Endothelial cell of umbilical vein (primary cell): ENCODE data around the gene DNAI2. TPM values are rescaled to one million over a fixed set of nuclear protein-coding genes. Genes with fewer than 3 reads are reported as not detected.

Experiments
- BruUV-seq: library from RNA; stranded (reverse); fragments of 400-500 nt; replicated peaks from 2 replicates; lab custom pipeline; 2021; lab: Mats Ljungman, UMichigan
- CTCF ChIA-PET: fragments of 300-600, 350-600 bp; sonication (Branson Sonifier 250); formaldehyde crosslinking; loops from one replicate; lab custom pipeline; 2021; ENCODE audit warnings: antibody characterized with exemption, inconsistent platforms; lab: Charles Lee
- POLR2A ChIA-PET: fragments of 300-600, 350-600 bp; sonication (Branson Sonifier 250); formaldehyde crosslinking; loops from one replicate; lab custom pipeline; 2021; ENCODE audit warnings: antibody characterized with exemption, inconsistent platforms; lab: Charles Lee
- DNase-seq: peaks from one replicate; pipeline ENCODE4 v3.0.0-alpha.2; 2011; ENCODE audit warnings: low read depth, low spot score
- FAIRE-seq: peaks from 2 replicates; lab custom pipeline; 2011; peaks lifted over from hg19 to GRCh38; lab: Jason Lieb, UNC
- H2AFZ ChIP-seq: 2 replicates; pipeline ENCODE4 v1.6.0; 2012; ENCODE audit warnings: low read depth, low read length, control low read depth, inconsistent platforms
- H3K27ac ChIP-seq: 2 replicates; pipeline ENCODE4 v1.5.1; 2011; ENCODE audit warnings: low read depth, mild to moderate bottlenecking, control low read depth, low read length, moderate library complexity; ENCODE audit not compliant: insufficient read depth
- H3K27me3 ChIP-seq, 2 experiments: 2 replicates each; pipeline versions ENCODE4 v1.6.0 to v1.6.1; 2011; ENCODE audit warnings: low read length in 2 of 2, mixed read lengths in 1 of 2; ENCODE audit not compliant: control insufficient read depth in 2 of 2, insufficient read depth in 2 of 2
- H3K36me3 ChIP-seq, 2 experiments: 2 replicates in 1 of 2; 3 replicates in 1 of 2; pipeline ENCODE4 v1.5.1; 2011; ENCODE audit warnings: low read length in 2 of 2, mild to moderate bottlenecking in 1 of 2, moderate library complexity in 1 of 2; ENCODE audit not compliant: control insufficient read depth in 2 of 2, insufficient read depth in 2 of 2; ENCODE audit errors: extremely low read depth in 1 of 2
- H3K4me1 ChIP-seq: 3 replicates; pipeline ENCODE4 v1.5.1; 2011; ENCODE audit warnings: mild to moderate bottlenecking, low read length; ENCODE audit not compliant: control insufficient read depth, insufficient read depth; ENCODE audit errors: extremely low read depth
- H3K4me2 ChIP-seq: 2 replicates; pipeline ENCODE4 v1.6.1; 2011; ENCODE audit warnings: low read length, control low read depth, mixed read lengths; ENCODE audit not compliant: insufficient read depth
- H3K4me3 ChIP-seq, 3 experiments: fragments of 200-600 bp in 1 of 3; sonication (generic), shearing (Covaris generic) in 1 of 3; replicated peaks in 1 of 3; 2 replicates each; pipeline ENCODE4 v1.5.1; 2011 to 2016; ENCODE audit warnings: control low read depth in 3 of 3, low read length in 3 of 3, mild to moderate bottlenecking in 2 of 3, inconsistent platforms in 1 of 3, low read depth in 1 of 3, moderate library complexity in 1 of 3; ENCODE audit not compliant: insufficient read depth in 1 of 3
- H3K79me2 ChIP-seq: 2 replicates; pipeline ENCODE4 v1.6.0; 2012; ENCODE audit warnings: low read length, inconsistent platforms; ENCODE audit not compliant: control insufficient read depth, insufficient read depth
- H3K9ac ChIP-seq: replicated peaks from 2 replicates; pipeline ENCODE3; 2011; ENCODE audit warnings: low read length, control low read depth; ENCODE audit not compliant: insufficient read depth; ENCODE audit errors: extremely low read depth
- H3K9me1 ChIP-seq: replicated peaks from 3 replicates; pipeline ENCODE4 v1.6.0; 2011; ENCODE audit warnings: mild to moderate bottlenecking, low read length; ENCODE audit not compliant: control insufficient read depth, insufficient read depth; ENCODE audit errors: extremely low read depth
- H3K9me3 ChIP-seq: replicated peaks from 2 replicates; pipeline ENCODE4 v1.5.1; 2012; ENCODE audit warnings: low read length, inconsistent platforms; ENCODE audit not compliant: control insufficient read depth, insufficient read depth
- H4K20me1 ChIP-seq: replicated peaks from 2 replicates; pipeline ENCODE3; 2011; ENCODE audit warnings: mild to moderate bottlenecking, low read length; ENCODE audit not compliant: control insufficient read depth, insufficient read depth; ENCODE audit errors: extremely low read depth
- GATA2 ChIP-seq: IDR thresholded peaks from 2 replicates; pipeline ENCODE4 v1.7.0; 2011; ENCODE audit warnings: low read depth, mild to moderate bottlenecking, moderate library complexity, mixed read lengths, low read length; ENCODE audit not compliant: insufficient read length, insufficient read depth
- MYC ChIP-seq: IDR thresholded peaks from one replicate; pipeline ENCODE4 v1.6.1; 2011; ENCODE audit warnings: mild to moderate bottlenecking, low read depth, low read length
- POLR2A ChIP-seq: IDR thresholded peaks from 2 replicates; pipeline ENCODE4 v1.6.1; 2012; ENCODE audit warnings: low read depth, mild to moderate bottlenecking, control low read depth, low read length
- POLR2AphosphoS5 ChIP-seq: IDR thresholded peaks from 2 replicates; pipeline ENCODE4 v1.6.1; 2012; ENCODE audit warnings: low read depth, mild to moderate bottlenecking, control low read depth, low read length, moderate library complexity; ENCODE audit not compliant: insufficient read depth
- dilution Hi-C: fragments of 300-500 bp; cut with MboI; formaldehyde crosslinking; loops from one replicate; pipeline ENCODE4 v1.15.0; 2019; ENCODE audit warnings: low sequenced_read_pairs; ENCODE audit not compliant: extremely low pct_ligation_motif_present
- intact Hi-C: fragments of 100-400 bp; cut with micrococcal nuclease; formaldehyde crosslinking; loops from one replicate; pipeline ENCODE4 v1.10.0; 2022
- polyA plus RNA-seq, 4 experiments: library from polyadenylated mRNA; depleted of rRNA in 3 of 4; stranded (reverse) in 3 of 4; unstranded in 1 of 4; fragments of >200 nt; gene quantifications; 2 replicates each; pipeline versions ENCODE4 v1.2.1 to v1.2.3, GENCODE V29; 2011 to 2012; ENCODE audit warnings: missing spikeins in 1 of 4
- total RNA-seq: library from RNA; stranded (reverse); gene quantifications from 2 replicates; pipeline ENCODE4 v1.2.3, GENCODE V29; 2021
- TF ChIP-seq, protein P1 (sequence below), 2 donors: IDR thresholded peaks; 1 replicate in 1 of 2; 2 replicates in 1 of 2; pipeline ENCODE4 v1.5.1; 2011; ENCODE audit warnings: low read length in 2 of 2, mild to moderate bottlenecking in 2 of 2, moderate library complexity in 2 of 2, control low read depth in 1 of 2, inconsistent platforms in 1 of 2, low read depth in 1 of 2; ENCODE audit not compliant: insufficient read depth in 1 of 2; ENCODE audit errors: extremely low read depth in 1 of 2
- TF ChIP-seq, protein P2 (sequence below): IDR thresholded peaks from 2 replicates; pipeline ENCODE4 v1.6.1; 2011; ENCODE audit not compliant: insufficient read depth, insufficient read length

The DNAI2 gene
- total and polyA plus RNA-seq, 2 donors (not counting 3 experiments of a cell fraction or from before 2014, with no cell fraction given), result not detected

DNA sequence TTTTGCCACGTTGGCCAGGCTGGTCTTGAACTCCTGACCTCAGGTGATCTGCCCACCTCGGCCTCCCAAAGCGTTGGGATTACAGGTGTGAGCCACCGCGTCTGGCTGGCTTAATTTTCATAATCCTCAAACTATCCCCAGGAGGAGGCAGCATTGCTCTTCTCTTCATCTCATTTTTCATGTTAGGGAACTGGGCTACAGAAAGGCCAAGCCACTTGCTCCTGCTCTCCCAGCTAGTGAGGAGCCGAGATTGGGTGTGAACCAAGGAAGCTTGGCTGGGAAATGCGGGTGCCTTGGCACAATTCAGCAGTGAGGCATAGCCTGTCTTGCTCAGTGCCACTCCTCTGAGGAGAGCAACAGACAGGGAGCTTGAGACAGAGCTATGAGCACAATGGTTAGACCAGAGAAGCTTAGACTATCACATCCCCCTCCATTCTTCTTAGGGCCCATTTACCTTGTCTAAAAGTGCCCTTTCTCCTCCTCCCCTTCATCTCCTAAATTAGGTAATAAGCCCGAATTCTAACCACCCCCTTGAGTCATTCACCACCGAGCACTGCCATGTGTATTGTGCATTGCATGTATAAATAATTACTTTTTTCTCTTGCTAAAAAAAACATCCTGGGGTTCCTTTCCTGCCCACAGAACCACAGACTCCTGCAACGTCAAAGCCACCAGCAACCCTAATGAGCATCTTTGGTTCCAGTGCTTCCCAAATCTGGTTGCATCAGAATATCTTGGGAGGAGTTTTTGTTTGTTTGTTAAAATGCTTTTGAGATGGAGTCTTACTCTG, 32.0 kb downstream of the DNAI2 start:
- DNase-seq (no peak), FAIRE-seq (no peak)
- dilution Hi-C loops, result no loop called here
- intact Hi-C loops, result no loop called here
- CTCF ChIA-PET, result interaction anchor here (0.9 to 2.2 kb wide), 8 partner anchors 47 to 151 kb away, joined by 4 to 20 read pairs (median 7); partner anchors contain the start of genes BTBD17 and GPR142
- no peaks in the 10 kb centered on the region for H4K20me1 ChIP-seq
- no peaks in the 10 kb centered on the region for H3K9me1 ChIP-seq
- POLR2A ChIA-PET, result no interaction called here
- H3K79me2 ChIP-seq, result no peaks in the 10 kb centered on the region
- no peak overlapping the region for H2AFZ ChIP-seq
- no peak overlapping the region for H3K27ac ChIP-seq
- TF ChIP-seq MYC, result no peak
- TF ChIP-seq, protein P1, sequence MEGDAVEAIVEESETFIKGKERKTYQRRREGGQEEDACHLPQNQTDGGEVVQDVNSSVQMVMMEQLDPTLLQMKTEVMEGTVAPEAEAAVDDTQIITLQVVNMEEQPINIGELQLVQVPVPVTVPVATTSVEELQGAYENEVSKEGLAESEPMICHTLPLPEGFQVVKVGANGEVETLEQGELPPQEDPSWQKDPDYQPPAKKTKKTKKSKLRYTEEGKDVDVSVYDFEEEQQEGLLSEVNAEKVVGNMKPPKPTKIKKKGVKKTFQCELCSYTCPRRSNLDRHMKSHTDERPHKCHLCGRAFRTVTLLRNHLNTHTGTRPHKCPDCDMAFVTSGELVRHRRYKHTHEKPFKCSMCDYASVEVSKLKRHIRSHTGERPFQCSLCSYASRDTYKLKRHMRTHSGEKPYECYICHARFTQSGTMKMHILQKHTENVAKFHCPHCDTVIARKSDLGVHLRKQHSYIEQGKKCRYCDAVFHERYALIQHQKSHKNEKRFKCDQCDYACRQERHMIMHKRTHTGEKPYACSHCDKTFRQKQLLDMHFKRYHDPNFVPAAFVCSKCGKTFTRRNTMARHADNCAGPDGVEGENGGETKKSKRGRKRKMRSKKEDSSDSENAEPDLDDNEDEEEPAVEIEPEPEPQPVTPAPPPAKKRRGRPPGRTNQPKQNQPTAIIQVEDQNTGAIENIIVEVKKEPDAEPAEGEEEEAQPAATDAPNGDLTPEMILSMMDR (IDR thresholded peaks at IDR 0.05; ENCODE audit: extremely low read depth in 1 of 2, insufficient read depth in 1 of 2, low read depth in 1 of 2, low read length in 2 of 2), result no peak
- no peaks in the 10 kb centered on the region for H3K27me3 ChIP-seq
- no TSS peak for BruUV-seq
- H3K4me2 ChIP-seq, result no peak overlapping the region
- H3K9me3 ChIP-seq, result no peaks in the 10 kb centered on the region
- no peak overlapping the region for H3K4me3 ChIP-seq
- H3K9ac ChIP-seq, result no peak overlapping the region
- H3K4me1 ChIP-seq, result no peaks in the 10 kb centered on the region
- H3K36me3 ChIP-seq, result no peaks in the 10 kb centered on the region

DNA sequence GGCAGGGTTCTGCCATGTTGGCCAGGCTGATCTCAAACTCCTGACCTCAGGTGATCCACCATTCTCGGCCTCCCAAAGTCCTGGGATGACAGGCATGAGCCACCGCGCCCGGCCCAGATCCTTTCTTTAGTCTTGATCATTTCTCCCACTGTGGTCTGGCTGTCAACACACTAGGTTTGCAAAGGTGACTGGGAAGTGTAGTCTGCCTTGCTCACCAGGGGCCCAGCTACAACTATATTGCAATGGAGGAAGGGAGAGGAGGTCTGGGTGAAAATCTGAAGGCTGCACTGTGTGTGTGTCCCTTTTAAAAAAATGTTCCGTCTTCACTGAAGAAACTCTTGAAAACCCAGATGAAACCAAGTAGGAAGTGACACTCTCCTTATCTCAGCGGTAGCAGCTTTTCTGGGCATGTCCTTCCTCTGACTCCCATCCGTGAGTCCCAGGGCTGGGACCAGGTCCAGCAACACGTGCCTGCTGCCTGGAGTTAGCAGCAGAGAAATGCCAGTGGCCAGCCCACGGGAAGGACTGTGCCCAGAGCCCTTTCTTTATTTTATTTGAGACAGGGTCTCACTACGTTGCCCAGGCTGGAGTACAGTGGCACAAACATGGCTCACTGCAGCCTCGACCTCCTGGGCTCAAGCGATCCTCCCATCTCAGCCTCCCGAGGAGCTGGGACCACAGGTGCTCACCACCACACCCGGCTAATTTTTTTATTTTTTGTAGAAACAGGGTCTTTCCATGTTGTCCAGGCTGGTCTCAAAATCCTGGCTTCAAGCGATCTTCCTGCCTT, 34.1 kb downstream of the DNAI2 start:
- H3K4me3 ChIP-seq, result no peak overlapping the region
- ChIA-PET POLR2A (no interaction called here), CTCF (interaction anchor here (0.5 to 1.7 kb wide), 2 partner anchors 29 to 60 kb away, joined by 3 read pairs; no protein-coding TSS in a partner anchor)
- no TSS peak for BruUV-seq
- H4K20me1 ChIP-seq, result no peaks in the 10 kb centered on the region
- peak; percentile 51 for DNase-seq
- no peaks in the 10 kb centered on the region for H3K9me1 ChIP-seq
- no peak for TF ChIP-seq POLR2AphosphoS5
- peak; percentile 76 for TF ChIP-seq GATA2
- TF ChIP-seq POLR2A, result no peak
- TF ChIP-seq, protein P2, sequence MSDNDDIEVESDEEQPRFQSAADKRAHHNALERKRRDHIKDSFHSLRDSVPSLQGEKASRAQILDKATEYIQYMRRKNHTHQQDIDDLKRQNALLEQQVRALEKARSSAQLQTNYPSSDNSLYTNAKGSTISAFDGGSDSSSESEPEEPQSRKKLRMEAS, result peak; percentile 48
- no peak overlapping the region for H3K27ac ChIP-seq
- no peaks in the 10 kb centered on the region for H3K27me3 ChIP-seq
- no peak overlapping the region for H3K9ac ChIP-seq
- H3K4me1 ChIP-seq, result no peaks in the 10 kb centered on the region
- no peak overlapping the region for H2AFZ ChIP-seq
- H3K4me2 ChIP-seq, result no peak overlapping the region
- peaks cover 1% of the 10 kb centered on the region for H3K9me3 ChIP-seq
- peak; percentile 21 for FAIRE-seq
- dilution Hi-C loops, result no loop called here
- intact Hi-C loops, result no loop called here
- no peaks in the 10 kb centered on the region for H3K36me3 ChIP-seq
- no peaks in the 10 kb centered on the region for H3K79me2 ChIP-seq
